ENCODE measurements around the gene AP2A2.
"Not testable (repeated sequence)": the region's sequence is repeated elsewhere in the genome, so short reads cannot be mapped to it uniquely, and the experiment has no call there.

Gene AP2A2

GRCh38 chr11:955154-956063 is 29.7 kb downstream of the AP2A2 start:
- no peak for DNase-seq

GRCh38 chr11:957212-957920 is 31.7 kb downstream of the AP2A2 start:
- no peak for DNase-seq

- no peak for DNase-seq
Observed at GRCh38 chr11:958101-958500, 32.4 kb downstream of the AP2A2 start.

GRCh38 chr11:959027-959426 is 33.4 kb downstream of the AP2A2 start:
- DNase-seq: no peak

GRCh38 chr11:959608-960007 is 33.9 kb downstream of the AP2A2 start:
- no peak for DNase-seq

- DNase-seq: not testable (repeated sequence)
Observed at GRCh38 chr11:961310-961920, 35.7 kb downstream of the AP2A2 start.

GRCh38 chr11:961921-962320 is 36.3 kb downstream of the AP2A2 start:
- DNase-seq: no peak

- DNase-seq: no peak
Observed at GRCh38 chr11:962688-963087, 37.0 kb downstream of the AP2A2 start.

- DNase-seq: no peak
Observed at GRCh38 chr11:963852-964251, 38.2 kb downstream of the AP2A2 start.

GRCh38 chr11:965206-965775 is 39.6 kb downstream of the AP2A2 start:
- DNase-seq: no peak

- no peak for DNase-seq
Observed at GRCh38 chr11:967995-968751, 42.5 kb downstream of the AP2A2 start.

GRCh38 chr11:968822-969221 is 43.2 kb downstream of the AP2A2 start:
- DNase-seq: no peak

- DNase-seq: no peak
Observed at GRCh38 chr11:969651-970205, 44.1 kb downstream of the AP2A2 start.

- no peak for DNase-seq
Observed at GRCh38 chr11:970319-970871, 44.7 kb downstream of the AP2A2 start.

GRCh38 chr11:971092-971690 is 45.5 kb downstream of the AP2A2 start:
- no peak for DNase-seq

- DNase-seq: no peak
Observed at GRCh38 chr11:971731-972365, 46.2 kb downstream of the AP2A2 start.

- no peak for DNase-seq
Observed at GRCh38 chr11:972523-973211, 47.0 kb downstream of the AP2A2 start.

GRCh38 chr11:973237-973636 is 47.6 kb downstream of the AP2A2 start:
- DNase-seq: no peak

GRCh38 chr11:975376-975775 is 49.7 kb downstream of the AP2A2 start:
- not testable (repeated sequence) for DNase-seq

- DNase-seq: peak; percentile 36
Observed at GRCh38 chr11:975827-976226, 50.2 kb downstream of the AP2A2 start.
